GM19238 (cell line): ENCODE measurements around the gene GMEB2.
"Not testable (repeated sequence)": the region's sequence is repeated elsewhere in the genome, so short reads cannot be mapped to it uniquely, and the experiment has no call there.

Source experiments
- DNase-seq: peaks from one replicate; pipeline ENCODE4 v3.0.0; 2011; ENCODE audit warnings: low spot score; ENCODE audit not compliant: insufficient read length

The GMEB2 gene

GRCh38 chr20:63617092-63617875 lies 9.6 kb downstream of the GMEB2 start:
- DNase-seq, result no peak

- not testable (repeated sequence) for DNase-seq
Measured at GRCh38 chr20:63613863-63614594, 12.9 kb downstream of the GMEB2 start.

GRCh38 chr20:63612276-63612931 lies 14.5 kb downstream of the GMEB2 start:
- no peak for DNase-seq

- DNase-seq, result no peak
Measured at GRCh38 chr20:63611646-63612045, 15.3 kb downstream of the GMEB2 start.

GRCh38 chr20:63610581-63611435 lies 16.1 kb downstream of the GMEB2 start:
- DNase-seq, result no peak

- DNase-seq, result no peak
Measured at GRCh38 chr20:63606686-63607085, 20.2 kb downstream of the GMEB2 start.

- no peak for DNase-seq
Measured at GRCh38 chr20:63602321-63602720, 24.6 kb downstream of the GMEB2 start.

GRCh38 chr20:63601679-63602078 lies 25.2 kb downstream of the GMEB2 start:
- DNase-seq, result not testable (repeated sequence)

- no peak for DNase-seq
Measured at GRCh38 chr20:63599396-63600050, 27.4 kb downstream of the GMEB2 start.

- DNase-seq, result no peak
Measured at GRCh38 chr20:63598479-63599395, 28.2 kb downstream of the GMEB2 start.

- no peak for DNase-seq
Measured at GRCh38 chr20:63597651-63598478, 29.0 kb downstream of the GMEB2 start.

GRCh38 chr20:63596423-63596822 lies 30.5 kb downstream of the GMEB2 start:
- no peak for DNase-seq

- no peak for DNase-seq
Measured at GRCh38 chr20:63595416-63596127, 31.3 kb downstream of the GMEB2 start.

GRCh38 chr20:63594043-63594561 lies 32.8 kb downstream of the GMEB2 start:
- DNase-seq, result no peak

- DNase-seq, result no peak
Measured at GRCh38 chr20:63592661-63593060, 34.2 kb downstream of the GMEB2 start.

- no peak for DNase-seq
Measured at GRCh38 chr20:63591786-63592355, 35.0 kb downstream of the GMEB2 start.

- no peak for DNase-seq
Measured at GRCh38 chr20:63591147-63591533, 35.8 kb downstream of the GMEB2 start.
